Activated CD8-positive, alpha-beta memory T cell treated with anti-CD3 and anti-CD28 coated beads for 24 hours (primary cell): Measurements from ENCODE around the gene ZBTB18.
"Not testable (repeated sequence)": the region's sequence is repeated elsewhere in the genome, so short reads cannot be mapped to it uniquely, and the experiment has no call there.

Experiments used
- DNase-seq: peaks from one replicate; pipeline ENCODE4 v3.0.0-alpha.2; 2020

The ZBTB18 gene

DNA sequence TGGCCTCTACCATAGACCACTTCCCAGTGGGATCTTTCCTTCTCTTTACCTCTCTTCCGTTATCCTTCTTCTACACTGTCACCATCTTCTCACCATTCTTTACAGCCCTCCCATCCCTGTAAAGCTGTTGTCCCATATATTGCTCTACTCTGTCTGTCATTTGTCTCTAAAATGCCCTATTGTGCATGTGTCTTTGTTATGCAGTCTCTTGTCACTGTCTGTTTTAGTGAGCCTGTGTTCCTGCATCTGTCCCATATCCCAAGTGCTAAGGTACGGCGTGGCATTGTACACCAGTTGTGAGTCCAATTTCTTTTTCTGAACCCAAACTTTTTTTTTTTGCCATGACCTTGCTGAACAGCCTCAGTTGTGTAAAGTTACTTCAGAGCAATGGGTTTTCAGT lies 8.8 kb upstream of the ZBTB18 start:
- no peak for DNase-seq

- DNase-seq = no peak
Measured at GRCh38 chr1:244044423-244044822, 6.7 kb upstream of the ZBTB18 start.

DNA sequence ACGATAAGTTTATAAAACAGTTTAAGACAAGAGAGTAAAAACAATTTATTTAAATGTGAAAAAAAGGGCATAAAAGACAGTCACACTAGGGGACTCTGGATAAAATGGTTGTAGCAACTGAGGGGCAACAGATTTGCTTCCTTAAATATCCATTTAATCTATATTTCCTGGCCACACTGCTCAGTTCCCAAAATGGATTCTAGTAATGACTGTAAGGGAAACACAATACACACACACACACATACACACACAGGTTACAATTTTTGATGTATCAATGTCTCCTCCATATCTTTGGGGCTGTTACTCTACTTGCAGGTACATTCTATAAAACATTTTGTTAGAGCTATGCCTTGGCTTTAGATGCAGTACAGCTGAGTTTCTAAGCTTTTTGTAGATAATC lies 4.8 kb upstream of the ZBTB18 start:
- DNase-seq = not testable (repeated sequence)

GRCh38 chr1:244046907-244047611 lies 4.0 kb upstream of the ZBTB18 start:
- no peak for DNase-seq

DNA sequence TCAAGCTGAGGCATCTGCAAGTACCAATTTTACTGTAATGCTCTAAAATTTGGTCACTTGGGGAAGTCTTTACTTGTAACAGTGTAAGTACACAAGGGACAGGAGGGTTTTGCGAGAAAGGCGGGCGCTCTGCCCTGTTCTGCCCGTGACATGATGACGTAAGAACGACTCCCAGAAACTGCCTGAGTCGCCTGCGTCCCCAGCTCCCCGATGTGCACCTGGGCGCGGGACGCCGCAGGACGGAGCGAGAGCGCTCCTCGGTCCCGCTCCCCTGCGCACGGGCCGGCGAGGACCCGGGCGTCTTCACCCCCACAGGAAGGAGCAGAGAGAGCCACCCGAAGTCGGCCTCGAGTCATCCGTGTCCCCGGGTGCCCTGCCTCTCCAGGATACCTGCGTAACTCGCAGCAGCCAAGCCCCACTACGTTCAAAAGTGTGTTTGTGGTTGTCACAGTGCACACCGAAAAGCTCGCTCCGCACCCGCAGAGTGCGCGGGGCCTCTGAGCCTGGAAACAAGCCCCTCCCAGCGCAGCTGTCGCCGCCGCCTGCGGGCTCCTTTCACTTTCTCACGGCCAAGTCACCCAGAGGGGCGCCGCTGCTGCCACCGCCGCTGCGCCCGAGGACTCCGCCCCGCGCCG lies 3.3 kb upstream of the ZBTB18 start:
- DNase-seq = peak; percentile 94

DNA sequence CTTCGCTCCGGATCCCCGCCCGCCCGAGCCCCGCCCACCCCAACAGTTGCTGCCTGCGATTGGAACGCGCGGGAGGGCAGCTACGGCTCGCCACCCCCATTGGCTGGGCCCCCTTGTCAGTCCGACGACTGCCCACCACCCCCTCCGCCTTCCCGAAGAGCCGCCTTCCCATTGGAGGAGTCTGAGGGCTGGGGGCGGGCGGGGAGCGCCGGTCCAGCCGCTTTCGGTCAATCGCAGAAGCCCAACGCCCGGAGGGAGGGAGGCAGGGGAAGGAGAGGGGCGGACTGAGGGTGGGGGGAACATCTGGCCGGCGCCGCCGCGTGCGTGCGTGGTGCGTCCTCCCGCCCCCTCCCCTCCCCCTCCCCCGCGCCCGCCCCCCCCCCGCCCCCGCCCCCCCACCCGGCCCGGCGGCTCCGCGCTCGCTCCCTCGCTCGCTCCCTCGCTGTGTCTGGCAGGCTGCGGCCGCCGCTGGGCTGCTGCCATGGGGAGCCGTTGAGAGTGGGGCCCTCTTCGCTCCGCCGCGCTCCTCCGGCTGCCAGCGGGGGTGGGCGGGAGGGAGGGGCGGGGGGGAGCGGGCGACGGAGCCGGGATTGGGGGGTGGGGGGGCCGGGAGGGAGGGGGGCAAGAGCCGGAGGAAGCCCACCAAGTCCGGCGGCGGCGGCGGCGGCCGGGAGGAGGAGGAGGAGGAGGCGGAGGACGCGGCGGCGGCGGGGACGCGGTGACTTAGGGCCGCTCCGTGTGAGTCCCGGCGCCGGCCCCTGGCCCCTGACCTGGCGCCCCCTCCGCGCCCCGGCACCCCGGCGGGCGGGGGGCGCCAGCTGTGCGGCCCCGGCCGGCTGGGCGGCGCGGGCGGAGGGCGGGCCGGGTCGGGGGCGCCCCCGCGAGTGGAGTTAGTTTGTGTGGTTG lies 2.6 kb upstream of the ZBTB18 start:
- DNase-seq = peak; percentile 96

DNA sequence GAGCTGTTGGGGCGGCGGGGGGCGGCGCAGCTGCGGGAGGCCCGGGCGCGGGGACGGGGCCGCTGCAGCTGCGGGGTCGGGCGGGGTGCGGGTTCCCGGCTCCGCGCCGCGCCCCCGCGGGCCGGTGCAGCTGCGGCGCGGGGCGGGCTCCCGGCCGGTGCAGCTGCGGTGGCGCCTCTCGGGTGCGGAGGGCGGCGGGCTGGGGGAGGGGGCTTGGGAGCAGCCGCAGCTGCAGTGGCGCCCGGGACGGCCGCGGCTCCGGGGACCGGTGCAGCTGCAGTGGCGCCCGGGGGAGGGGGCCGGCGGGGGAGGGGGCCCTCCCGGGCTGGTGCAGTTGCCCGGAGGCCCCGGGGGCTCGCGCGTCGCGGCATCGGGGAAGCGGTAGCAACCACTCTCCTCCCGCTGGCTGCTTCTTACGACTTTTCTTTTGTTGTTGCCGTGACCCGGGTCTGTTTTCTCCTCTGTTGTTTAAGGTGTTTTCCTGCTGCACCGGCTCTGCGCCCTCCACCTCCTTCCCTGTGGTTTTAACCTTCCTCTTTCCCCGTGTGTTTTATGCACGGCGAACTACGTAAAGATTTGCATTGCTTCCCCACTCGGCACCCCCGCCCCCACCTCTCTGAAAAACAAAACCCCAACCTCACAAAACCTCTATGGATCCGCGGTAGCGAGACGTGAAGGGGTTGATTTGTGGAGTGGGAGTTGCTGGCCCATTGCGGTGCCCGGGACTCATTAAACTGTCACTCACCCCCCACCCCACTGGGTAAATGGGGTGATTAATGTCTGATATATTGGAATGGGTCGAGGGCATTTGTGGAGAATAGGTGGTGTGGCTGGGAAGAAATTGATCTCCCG lies 1.7 kb upstream of the ZBTB18 start:
- DNase-seq = peak; percentile 70

DNA sequence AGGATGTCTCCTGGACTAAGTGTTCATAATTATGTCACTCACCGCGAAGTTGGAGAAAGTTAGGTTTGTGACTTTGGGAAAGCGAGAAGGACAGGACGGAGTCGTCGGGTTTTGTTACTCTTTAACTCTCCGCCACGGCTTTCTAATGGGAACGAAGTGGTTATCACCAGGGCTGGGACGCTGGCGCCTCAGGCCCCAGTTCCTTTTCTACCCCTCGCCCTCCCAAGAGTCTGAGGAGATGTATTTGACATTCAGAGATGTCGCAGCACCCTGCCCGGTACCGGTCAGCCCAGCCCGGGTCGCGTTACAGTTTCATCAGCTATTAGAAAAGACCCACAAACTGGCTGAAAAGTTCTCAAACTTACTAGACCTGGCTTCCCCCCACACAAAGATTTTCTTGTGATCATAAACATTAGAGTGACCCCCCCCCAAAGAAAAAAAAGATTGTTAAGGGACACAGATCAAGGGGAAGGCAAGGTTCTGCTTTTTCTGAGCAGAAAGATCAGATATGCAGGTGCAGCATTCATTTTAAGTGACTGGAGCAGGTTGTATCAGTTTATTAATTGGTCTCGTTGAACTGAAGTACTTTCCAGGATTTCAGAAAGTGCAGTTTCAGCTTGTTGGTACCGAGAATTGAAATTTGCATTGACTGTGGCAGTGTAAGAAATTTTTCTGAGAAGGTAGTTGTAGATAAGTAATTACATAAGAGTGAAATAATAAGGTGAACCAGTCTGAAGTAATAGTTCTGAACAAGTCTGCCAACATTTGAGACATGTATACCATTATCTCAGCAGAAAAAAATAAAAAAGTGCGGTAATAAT lies 859 bp upstream of the ZBTB18 start:
- DNase-seq = no peak

- no peak for DNase-seq
Measured at GRCh38 chr1:244052016-244052727, 1.1 kb downstream of the ZBTB18 start.

DNA sequence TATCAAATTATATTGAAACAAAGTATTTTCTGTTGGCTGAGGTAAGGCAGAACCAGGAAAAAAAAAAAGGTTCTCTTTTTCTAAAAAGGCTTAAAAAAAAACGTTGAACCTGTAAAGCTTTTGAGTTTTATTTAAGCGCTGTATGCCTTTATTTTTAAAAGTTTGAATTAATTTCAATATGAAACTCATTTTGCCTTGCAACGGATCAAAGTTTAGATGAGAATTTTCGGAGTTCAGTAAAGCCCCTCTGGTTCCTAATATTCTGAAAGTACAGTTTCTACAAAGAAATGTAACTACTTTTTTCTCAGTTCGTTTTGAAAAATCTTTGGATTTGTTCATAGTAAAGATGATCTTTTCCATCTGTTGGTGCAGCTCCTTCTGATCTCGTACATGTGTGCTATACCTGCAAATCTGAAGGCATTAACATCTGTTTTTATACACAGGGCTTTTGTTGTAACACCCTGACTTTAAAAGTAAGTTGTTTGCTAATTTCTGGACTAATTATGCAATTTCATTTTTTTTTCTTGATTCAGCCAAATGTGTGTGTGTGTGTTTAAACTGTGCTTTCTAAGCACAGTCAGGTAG lies 1.7 kb downstream of the ZBTB18 start:
- DNase-seq = no peak

DNA sequence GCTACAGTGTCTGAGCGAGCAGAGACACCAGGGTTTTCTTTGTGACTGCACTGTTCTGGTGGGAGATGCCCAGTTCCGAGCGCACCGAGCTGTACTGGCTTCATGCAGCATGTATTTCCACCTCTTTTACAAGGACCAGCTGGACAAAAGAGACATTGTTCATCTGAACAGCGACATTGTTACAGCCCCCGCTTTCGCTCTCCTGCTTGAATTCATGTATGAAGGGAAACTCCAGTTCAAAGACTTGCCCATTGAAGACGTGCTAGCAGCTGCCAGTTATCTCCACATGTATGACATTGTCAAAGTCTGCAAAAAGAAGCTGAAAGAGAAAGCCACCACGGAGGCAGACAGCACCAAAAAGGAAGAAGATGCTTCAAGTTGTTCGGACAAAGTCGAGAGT lies 2.7 kb downstream of the ZBTB18 start:
- DNase-seq = no peak

- no peak for DNase-seq
Measured at GRCh38 chr1:244054247-244054923, 3.3 kb downstream of the ZBTB18 start.

DNA sequence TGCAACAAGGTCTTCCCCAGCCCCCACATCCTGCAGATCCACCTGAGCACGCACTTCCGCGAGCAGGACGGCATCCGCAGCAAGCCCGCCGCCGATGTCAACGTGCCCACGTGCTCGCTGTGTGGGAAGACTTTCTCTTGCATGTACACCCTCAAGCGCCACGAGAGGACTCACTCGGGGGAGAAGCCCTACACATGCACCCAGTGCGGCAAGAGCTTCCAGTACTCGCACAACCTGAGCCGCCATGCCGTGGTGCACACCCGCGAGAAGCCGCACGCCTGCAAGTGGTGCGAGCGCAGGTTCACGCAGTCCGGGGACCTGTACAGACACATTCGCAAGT lies 3.8 kb downstream of the ZBTB18 start:
- DNase-seq = peak; percentile 73

GRCh38 chr1:244056577-244056976 lies 5.5 kb downstream of the ZBTB18 start:
- DNase-seq = no peak

DNA sequence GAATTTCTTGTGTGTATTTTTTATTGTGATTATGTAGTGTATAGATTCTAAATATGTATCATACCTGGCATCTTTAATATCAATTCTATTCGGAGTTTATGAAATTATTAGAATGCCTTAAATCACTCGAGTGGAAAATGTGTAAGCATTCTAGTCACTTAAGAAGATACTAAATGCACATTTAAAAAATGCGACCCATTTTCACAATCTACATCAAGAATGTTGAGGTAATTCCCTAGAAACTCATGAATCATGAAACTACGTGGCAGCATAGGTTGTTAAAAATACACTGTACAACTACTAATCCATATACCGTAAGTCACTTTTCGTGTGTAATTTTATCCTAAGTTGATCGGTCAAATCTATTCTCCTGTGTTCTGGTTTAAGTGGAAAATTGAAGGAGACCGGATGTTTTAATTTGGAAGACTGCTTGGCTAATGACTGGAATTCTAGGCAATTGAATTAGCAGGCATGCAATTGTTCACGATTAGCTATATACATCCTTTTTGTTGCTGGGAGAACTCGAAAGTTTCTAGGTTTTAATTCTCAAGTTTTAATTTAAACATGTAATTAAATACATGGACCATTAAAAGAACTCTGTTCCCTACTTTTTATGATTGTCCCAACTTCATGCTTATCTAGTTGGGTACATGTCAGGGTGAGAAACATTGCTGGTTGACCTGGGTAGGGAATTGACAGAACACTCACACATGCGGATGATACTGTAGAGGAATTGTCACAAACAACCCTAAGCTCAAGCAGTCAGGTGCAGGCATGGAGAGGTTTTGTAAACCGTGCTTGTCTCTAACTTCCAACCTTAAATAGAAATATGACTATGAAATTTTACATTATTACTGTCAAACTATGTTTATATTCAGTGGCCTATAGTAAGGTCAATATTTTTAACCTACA lies 6.6 kb downstream of the ZBTB18 start:
- no peak for DNase-seq

GRCh38 chr1:244060117-244060516 lies 9.0 kb downstream of the ZBTB18 start:
- no peak for DNase-seq

DNA sequence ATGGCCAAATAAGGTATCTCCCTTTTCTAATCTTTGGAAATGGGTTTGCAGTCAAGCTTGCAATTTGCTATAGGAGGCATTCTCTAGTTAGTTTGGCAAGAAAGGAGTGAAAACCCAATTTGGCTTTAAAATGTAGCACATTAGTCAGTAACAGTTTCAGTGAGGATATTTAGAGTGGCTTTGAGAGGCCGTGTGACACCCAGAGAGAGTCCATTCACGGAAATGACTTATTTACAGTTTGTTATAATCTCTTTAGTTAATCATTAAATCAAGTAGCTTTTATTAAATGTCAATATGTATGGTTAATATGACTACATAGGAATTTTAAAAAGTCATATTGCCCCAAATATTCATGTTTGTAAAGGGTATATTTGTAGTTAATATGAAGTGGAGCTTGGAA lies 9.6 kb downstream of the ZBTB18 start:
- DNase-seq = no peak

DNA sequence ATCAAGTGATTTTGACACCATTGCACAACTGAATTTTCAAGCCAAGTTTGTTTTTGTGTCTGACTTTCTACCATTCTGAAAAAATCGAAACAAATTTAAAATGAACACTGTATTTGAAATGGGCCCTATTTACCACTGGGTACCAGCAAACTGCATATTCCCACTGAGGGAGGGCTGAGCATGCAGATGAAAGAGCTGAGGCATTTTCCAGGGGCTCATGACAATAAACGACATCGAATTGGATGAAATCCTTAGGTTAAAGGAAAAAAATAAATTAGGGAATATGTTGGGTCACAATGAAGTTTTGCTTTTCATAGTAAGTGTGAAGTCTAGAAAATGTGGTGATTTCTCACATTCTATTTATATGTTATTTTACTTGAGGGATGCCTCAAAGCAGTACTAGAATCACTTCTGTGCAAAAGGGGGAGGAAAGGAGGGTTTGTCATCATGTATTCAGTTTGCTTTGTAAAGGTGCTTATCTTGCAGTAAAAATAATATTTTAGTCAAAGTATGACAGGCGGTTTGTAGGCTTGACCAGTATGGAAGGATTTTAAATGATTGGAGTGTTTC lies 11.2 kb downstream of the ZBTB18 start:
- DNase-seq = no peak

DNA sequence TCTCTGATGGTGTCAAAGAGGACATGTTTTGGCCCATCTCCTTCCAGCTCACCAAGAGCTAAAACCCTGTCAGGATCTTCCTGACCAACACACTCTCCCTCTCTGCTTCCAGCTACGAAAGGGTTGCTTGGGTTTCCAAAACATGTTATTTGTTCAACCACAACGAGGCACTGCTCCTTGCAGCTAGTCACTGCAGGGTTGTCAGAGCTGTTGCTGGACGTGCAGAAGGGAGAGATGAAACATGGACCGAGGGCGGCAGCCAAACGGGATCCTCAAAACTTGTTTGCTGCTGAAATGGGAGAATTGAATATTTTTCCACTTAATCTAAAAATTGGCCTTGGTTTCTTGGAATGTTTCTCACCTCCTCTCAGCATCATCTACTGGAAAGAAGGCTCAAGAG lies 12.4 kb downstream of the ZBTB18 start:
- DNase-seq = no peak
